ENCODE results near the gene SEC14L1.

SEC14L1 gene

DNA sequence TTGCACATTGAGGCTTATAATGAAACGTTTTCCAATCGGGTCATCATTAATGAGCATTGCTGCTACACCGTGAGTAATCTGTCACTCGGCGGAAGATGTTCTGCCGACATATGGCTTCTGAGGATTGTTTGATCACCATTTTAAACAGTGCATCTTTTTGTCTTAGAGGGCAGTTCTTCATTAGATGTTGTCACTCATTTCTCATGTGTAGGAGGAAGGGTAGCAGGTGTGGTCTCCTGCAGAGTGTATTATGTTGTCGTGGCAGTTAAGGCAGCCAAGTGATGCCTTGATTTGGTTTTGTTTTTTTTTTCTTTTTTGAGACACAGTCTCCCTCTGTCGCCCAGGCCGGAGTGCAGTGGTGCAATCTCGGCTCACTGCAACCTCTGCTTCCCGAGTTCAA, 50.5 kb downstream of the SEC14L1 start:
- DNase-seq (ENCODE audit: low spot score), result no peak

DNA sequence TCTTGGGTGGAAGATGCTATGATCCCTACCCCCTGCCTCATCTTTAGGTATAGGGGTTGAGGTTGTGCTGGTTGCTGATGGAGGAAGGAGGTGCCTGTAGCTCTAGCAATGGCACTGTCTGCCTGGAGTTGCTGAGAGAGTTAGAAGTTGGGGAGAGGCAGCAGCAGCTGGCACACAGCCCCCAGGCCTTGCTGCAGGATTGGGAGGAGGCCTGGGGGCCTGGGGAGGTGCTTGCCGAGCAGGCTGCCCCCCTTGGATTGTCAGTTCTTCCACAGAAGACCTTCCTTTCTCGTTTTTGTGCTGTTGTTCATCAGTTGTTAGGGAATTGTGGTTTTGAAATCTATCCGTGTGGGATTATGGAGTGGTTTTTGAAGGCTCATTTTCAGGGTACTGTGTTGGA, 52.9 kb downstream of the SEC14L1 start:
- no peak for DNase-seq (ENCODE audit: low spot score)

DNA sequence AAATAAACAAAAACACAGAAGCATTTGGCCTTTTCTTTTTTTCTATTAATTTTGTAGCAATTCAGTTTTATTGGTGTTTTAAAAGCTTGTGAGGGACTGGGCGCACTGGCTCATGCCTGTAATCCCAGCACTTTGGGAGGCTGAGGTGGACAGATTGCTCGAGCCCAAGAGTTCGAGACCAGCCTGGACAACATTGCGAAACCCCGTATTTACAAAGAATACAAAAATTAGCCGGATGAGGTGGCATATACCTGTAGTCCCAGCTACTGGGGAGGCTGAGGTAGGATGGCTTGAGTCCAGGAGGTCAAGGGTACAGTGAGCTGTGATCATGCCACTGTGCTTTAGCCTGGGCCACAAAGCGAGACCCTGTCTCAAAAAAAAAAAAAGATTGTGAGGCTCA, 53.4 kb downstream of the SEC14L1 start:
- no peak for DNase-seq (ENCODE audit: low spot score)

DNA sequence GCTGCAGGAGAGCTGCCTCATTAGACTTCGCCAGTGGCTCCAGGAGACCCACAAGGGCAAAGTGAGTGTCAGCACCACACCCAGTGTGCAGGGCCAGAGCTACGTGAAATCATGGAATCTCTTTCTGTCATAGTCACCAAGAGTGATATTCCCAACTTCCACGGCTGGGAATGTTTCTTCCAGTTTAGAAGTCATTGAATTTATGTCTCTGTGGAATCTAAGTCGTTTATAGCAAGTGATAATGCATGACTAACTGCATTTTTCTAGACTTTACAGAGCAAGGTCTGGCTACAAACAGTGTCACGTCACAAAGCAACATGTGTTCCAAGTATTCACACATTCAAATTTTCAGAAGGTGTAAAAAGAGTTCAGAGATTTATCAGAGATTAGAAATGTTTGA, 55.5 kb downstream of the SEC14L1 start:
- no peak for DNase-seq (ENCODE audit: low spot score)

DNA sequence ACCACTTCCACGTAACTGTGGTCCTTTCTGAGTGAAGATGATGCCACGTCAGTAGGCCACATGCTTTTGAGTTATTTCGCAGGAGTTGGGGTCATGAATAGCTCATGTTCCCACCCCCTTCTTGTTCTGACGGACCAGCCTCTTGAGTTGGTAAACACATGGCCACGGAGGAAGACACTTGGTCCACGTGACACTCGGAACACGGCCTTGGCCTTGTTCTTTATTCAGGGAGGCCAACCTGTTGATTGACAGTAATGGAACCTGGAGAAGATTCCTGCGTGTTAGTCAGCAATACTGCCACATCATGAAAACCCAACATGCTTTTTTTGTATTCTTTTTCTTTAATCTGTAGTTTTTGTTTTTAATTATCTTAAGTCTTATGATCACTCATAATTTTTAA, 56.3 kb downstream of the SEC14L1 start:
- DNase-seq (ENCODE audit: low spot score), result no peak

DNA sequence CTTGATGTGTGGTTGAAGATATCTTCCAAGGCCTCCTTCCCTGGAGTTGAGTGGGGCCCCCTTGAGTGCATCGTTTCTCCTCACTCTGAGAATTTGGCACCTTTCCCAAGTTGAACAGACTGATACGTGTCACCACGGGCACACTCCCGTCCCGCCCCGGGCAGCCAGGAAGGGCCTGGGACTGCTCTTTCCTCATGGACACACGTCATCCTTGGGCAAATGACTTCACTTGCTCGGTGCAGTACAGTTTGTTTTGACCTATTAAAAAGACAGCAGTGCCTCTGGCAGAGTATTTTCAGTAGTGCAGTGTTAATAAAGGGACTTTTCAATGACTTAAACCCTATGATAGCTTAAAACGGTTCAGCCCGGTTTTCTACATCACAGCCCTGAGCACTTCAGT, 59.9 kb downstream of the SEC14L1 start:
- no peak for DNase-seq (ENCODE audit: low spot score)

DNA sequence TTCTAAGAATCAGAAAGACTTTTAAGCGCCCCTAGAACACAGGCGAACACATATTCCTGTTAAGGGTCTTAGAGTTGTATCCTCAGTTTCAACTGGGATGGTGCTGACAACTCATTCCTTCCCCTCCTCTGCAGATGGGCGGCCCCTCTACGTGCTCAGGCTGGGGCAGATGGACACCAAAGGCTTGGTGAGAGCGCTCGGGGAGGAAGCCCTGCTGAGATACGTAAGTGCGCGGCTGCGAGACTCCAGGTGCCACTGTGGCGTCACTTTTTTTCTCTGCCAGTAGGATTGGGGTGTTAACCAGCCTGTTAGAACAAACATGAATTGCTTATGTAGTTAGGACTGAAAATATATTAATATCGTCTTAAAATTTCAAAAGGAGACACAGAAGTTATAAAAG, 62.7 kb downstream of the SEC14L1 start:
- DNase-seq (ENCODE audit: low spot score), result no peak

DNA sequence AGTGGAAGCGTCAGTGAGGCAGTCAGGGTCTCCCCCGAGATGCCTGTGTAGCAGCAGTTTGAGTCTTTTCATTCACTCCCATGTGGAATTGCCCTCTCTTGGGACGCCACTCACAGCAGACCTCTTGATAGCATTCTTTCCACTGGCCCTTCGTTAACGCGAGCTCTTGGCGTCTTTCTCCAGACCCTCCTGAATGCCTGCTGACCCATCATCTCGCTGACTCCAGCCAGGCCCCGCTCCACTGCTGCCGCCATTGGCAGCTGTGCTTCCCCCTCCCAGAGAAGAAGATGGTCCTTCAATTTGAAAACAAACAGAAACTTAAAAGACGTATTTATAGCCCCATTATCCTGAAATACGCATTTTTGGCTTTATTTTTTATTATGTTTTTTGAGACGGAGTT, 63.1 kb downstream of the SEC14L1 start:
- no peak for DNase-seq (ENCODE audit: low spot score)

DNA sequence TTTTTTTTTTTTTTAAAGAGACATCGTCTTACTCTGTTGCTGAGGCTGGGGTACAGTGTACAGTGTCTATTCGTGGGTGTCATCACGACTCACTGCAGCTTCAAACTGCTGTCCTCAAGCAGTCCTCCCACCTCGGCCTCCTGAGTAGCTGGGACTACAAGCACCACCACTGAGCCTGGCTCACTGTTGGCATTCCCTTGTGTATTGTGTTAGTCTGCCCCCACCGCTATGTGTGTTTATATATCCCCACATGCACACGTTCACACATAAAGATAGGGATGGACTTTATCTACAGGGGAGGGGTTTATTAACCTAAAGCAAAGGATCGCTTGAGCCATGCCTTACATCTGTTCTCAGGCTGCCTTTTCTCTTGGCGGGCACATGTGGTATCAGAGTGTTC, 63.8 kb downstream of the SEC14L1 start:
- DNase-seq (ENCODE audit: low spot score), result no peak

DNA sequence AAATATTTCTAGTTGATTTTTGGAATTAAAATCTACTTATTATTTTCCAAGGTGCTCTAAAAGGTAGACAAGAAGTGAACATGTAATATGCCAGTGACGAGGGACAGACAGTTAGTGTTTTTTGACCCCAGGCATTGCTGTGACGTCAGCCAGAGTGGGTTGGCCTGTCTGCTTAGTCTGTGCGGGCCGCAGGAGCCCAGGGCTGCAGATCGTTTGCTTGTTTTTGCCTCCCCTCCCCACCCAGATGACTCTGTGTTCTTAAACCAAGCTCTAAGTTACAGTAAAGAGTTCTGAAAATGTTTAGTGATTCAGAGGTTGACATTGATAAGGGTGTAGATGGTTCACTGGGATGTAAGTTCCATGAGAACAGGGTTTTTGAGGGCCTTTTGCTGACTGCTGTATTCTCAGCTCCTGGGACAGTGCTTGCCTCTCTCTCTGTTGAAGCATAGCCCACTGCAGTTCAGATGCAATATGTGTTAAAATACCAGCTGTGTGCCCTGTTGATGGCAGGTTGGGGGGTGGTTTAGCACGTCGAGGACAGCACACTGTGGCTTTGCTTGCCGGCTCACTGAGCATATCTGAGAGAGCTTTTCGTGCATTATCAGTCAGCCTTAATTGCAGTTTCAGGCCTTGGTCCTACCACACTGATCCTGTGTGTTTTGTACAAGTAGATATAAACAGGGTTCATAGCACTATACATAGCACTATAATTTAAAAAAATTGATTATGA, 64.8 kb downstream of the SEC14L1 start:
- no peak for DNase-seq (ENCODE audit: low spot score)

DNA sequence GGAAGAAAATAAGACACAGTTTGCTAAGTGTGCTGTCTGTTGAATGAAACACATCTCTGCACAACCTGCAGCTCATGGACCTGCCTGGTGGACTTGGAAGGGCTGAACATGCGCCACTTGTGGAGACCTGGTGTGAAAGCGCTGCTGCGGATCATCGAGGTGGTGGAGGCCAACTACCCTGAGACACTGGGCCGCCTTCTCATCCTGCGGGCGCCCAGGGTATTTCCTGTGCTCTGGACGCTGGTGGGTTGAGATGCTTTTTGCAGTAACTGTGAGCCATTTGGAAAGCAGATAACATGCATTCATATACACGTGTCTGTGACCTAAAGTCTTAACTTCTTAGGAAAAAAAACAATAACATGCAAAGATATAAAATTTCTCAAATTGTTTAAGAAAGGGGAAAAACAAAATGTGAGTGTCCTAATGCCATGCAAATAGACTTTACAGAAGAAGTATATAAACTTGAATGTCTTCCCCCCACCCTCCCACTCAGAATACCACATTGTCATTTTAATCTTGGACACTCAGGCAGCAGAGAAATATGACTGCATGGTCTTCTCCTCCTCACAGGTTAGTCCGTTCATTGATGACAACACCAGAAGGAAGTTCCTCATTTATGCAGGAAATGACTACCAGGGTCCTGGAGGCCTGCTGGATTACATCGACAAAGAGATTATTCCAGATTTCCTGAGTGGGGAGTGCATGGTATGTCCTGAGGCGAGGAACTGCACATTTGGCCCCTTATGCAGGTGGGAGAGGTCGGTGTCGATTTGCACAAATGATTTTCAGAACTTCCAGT, 65.6 kb downstream of the SEC14L1 start:
- DNase-seq (ENCODE audit: low spot score), result no peak

DNA sequence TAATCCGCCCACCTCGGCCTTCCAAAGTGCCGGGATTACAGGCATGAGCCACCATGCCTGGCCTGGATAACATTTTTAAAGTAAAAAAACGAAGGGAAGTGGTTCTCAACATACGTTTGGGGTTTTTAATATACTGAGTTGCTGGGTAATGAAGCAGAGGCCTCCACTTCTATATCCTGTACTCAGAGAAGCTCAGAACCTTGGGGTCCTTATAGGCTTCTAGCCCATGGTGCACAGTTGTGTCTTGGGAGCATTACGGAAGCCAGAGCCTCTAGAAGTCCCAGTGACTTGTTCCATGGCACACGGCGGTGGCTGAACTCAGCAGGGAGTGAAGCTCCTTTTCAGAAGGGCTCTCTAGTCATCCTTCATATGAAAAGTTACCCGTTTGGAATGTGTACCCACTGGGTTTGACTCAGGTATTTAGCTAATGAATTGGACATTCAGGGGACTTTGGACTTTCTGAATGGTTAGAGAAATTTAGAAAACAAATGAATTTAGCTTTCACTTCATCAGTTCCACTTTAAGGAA, 67.0 kb downstream of the SEC14L1 start:
- no peak for DNase-seq (ENCODE audit: low spot score)

DNA sequence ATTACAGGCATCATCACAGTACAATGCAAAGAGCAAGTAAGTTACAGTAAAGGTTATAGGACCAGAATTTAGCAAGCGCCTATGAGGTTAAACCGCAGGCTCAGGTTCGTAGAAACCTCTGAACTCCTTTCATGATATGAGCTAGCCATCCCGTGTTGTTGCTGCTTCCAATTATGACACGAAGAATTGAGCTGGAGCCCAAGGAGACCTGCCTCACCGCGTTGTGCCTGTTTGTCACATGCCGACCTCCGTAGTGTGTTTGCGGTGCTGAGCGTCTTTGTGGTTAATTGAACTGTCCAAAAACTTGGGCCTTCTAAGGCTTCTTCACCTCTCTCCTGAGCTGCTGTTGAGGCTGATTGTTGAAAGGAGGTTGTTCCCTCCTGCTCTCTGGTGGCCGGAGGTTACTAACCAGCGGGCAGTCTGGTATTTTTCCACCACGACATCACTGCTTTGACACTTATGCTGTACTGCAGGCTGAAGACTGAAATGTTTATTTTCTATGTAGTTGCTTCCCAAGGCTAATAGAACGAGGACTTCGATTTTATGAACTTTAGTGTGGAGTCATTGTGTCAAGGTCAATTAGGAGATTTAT, 67.5 kb downstream of the SEC14L1 start:
- no peak for DNase-seq (ENCODE audit: low spot score)

DNA sequence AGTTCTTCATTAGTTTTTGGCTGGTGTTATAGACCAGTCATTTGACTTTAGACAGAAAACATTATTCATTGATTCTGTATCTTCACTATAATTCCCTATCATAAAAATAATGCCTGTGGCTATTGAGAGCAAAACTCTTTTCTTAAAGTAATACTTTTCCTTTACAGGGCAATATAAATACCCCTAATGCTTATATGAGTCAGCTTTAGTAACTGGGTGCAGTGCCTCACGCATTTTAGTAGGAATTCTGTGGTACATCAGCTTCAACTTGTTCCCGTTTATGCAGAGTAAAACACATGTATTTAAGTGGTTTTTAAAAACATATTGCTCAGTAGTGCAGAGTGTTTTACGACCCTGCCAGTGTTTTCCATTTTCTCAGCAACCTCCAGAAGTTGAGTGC, 68.1 kb downstream of the SEC14L1 start:
- no peak for DNase-seq (ENCODE audit: low spot score)

DNA sequence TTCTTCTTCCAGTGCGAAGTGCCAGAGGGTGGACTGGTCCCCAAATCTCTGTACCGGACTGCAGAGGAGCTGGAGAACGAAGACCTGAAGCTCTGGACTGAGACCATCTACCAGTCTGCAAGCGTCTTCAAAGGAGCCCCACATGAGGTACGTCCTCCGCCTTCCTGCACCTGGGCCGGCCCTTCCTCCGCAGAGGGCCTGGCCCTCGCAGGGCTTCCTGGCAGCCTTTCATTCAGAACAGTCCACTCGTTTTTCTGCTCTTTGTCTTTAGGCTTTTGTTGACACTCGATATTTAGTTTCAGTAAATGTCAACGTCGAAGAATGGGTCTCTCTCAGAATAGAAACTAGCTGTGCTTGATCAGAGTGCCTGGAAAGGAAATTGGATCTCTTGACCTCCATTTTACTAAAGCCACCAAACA, 68.6 kb downstream of the SEC14L1 start:
- no peak for DNase-seq (ENCODE audit: low spot score)

DNA sequence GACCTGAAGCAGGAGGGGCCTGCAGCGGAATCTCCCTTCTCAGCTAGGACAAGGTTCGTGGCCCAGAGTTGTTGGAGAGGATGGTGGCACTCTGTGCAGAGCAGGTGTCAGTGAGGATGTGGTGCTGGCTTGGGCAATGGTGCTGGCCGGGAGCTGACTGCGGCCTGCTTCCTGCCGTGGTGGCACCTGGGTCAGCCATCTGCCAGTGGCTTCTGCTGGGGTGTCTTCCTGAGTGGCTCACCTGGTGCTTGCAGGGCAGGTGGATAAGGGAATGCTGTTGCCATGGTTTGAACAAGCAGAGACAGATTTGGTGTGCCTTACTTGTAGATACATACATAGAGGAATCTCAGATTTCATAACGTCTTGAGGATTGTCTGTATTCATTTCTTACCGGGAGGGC, 69.6 kb downstream of the SEC14L1 start:
- no peak for DNase-seq (ENCODE audit: low spot score)

DNA sequence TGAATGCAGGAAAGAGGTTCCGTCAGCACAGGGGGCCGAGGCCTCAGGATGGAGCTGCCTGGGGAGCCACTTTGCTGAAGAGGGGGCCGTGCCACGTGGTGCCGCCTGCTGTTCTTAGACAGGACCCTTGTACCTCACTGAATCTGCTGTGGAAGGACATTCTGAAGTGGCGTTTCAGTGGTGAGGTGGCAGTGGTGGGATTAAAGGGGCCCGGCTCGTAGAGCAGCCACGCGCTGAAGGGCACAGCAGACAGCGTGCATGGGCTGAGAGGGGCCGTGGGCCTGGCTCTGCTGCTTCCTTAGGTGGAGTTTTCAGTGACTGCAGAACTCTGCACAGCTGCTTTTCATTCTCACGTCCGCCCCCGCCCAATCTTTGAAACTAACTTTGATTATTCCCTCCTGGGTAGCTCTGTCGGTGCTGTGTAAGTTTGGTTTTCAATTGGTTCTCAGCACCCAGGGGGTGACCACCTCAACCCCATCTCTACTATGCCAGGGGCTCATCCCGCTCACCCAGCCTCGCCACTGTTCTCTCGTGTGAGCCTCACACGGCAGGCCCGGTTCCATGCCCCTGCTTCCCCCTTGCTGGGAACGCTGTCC, 70.3 kb downstream of the SEC14L1 start:
- DNase-seq (ENCODE audit: low spot score), result no peak

DNA sequence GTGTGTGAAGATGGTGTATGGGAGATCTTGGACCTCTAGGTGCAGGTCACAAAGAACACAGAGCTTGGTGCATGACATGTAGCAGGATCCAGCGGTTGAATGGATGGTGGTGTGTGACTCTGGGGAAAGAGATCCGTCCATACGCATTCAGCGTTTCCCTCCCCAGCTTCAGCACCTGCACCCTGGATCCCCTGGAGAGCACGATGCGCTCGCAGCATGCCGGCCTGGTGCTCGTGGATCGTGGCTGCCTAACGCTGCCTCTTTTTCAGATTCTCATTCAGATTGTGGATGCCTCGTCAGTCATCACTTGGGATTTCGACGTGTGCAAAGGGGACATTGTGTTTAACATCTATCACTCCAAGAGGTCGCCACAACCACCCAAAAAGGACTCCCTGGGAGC, 70.9 kb downstream of the SEC14L1 start:
- no peak for DNase-seq (ENCODE audit: low spot score)

DNA sequence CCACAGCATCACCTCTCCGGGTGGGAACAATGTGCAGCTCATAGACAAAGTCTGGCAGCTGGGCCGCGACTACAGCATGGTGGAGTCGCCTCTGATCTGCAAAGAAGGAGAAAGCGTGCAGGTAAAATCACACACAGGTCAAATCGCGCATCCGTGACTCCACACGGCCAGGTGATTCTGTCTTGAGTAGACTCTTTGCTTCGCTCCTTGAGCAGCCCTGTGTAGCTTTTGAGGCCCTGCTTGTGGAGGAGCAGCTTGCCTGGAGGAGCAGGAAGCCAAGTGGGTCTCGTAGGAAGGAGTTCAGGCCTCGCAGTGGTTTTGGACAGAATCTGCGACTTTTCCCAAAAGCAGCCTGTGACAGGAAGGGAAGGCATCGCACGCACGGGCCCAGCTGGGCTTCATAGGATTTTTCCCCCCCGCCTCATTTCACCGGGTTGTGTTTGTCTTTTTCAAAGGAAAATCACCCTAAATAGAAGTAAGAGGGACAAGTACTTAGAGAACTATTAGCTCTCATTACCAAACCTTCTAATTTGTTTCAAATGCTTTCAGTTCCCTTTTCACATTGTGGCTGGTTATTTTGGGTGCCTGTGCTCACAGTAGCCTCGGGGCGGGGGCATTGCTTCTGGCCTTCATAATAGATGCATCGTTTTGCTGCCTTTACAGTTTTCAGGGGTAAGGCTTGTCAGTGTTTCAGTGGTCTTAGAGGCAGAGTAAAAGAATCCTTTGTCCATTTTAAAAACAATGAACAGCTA, 71.5 kb downstream of the SEC14L1 start:
- DNase-seq (ENCODE audit: low spot score), result no peak

DNA sequence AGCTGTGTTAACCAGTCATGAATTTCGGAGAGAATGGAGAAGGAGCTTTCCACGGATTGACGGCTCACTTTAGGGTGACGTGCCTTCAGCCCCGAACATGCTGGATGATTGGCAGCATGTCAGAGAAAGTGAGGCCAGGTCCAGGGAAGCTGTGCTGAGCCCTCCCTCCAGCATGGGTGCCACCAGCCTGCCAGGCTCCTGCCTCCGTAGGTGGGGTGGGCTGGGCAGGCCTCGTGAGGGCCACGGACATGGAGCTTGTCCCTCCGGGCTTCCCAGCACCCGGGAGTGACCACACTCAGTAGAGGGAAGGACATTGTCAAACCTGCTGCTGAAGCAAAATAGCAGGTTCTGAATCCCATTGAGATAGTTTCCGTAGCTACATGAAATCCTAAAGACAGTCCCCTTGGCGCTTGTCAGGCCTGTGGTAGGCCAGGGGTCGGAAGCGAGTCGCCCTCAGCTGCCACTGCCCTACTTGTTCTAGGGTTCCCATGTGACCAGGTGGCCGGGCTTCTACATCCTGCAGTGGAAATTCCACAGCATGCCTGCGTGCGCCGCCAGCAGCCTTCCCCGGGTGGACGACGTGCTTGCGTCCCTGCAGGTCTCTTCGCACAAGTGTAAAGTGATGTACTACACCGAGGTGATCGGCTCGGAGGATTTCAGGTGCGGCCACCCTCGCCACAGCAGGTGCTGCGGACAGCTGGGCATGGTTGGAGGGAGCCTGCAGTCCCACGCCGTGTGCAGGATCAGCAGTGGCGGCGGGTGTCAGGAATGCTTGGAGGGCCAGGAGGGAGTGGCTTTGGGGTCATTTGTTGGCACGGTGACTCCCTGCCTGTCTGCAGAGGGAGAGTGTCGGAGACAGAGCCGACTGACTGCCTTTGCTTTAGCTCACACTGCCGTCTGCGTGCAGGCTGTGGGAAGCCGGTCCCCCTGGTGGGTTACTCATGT, 72.3 kb downstream of the SEC14L1 start:
- DNase-seq (ENCODE audit: low spot score), result no peak

DNA sequence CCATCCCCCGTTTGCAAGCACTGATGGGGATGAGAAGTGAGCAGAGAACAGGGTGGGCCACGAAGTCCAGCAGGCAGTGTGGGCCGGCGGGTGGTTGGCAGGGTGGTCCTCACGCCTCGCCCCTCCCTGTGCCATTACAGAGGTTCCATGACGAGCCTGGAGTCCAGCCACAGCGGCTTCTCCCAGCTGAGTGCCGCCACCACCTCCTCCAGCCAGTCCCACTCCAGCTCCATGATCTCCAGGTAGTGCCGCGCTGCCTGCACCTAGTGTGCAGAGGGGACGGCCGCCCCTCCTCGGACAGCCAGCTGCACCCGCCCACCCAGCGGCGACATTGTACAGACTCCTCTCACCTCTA, 73.0 kb downstream of the SEC14L1 start:
- DNase-seq (ENCODE audit: low spot score), result no peak

Measured in RKO (cell line).